ENCODE data around the gene MALAT1. TPM values are rescaled to one million over a fixed set of nuclear protein-coding genes. Genes with fewer than 3 reads are reported as not detected.
A peak's percentile ranks its signal among the peaks of the same experiment; 100 is the strongest.
"Not testable (repeated sequence)": the region's sequence is repeated elsewhere in the genome, so short reads cannot be mapped to it uniquely, and the experiment has no call there.

Gene MALAT1
- over 10,000 TPM; 17,948 to 48,028 (median 23,406) TPM for total RNA-seq

GRCh38 chr11:65498977-65499712, at the start of gene MALAT1:
Gene MALAT1 (plus strand): TSS chr11:65499045.
- peak; percentile 96 for DNase-seq
- 1% methylated on average over 24 of the region's 24 CpGs for WGBS, 2 donors (ENCODE audit: low coverage in 1 of 2)
- peak; percentile 100 for TF ChIP-seq POLR2A (IDR thresholded peaks at IDR 0.05)
- TF ChIP-seq CTCF (IDR thresholded peaks at IDR 0.05): peak in 1 of 5 experiments; percentile 9
- TF ChIP-seq EP300 (IDR thresholded peaks at IDR 0.05; ENCODE audit: low read depth): peak; percentile 92
- peak; percentile 100 for TF ChIP-seq POLR2AphosphoS5 (IDR thresholded peaks at IDR 0.05)
- Histone ChIP-seq H3K27ac (peak within 1 kb of the TSS; percentile 98 to 100 (median 99)), H3K4me3 (peak within 1 kb of the TSS; percentile 74 to 93 (median 88)), H3K4me1 (peaks cover 29 to 32% (median 30%) of the 10 kb centered on the region in 4 donors), H3K27me3 (no peaks in the 10 kb centered on the region), H3K9me3 (no peaks in the 10 kb centered on the region), H3K36me3 (peaks cover 0 to 37% (median 15%) of the 10 kb centered on the region in 4 donors)
- in situ Hi-C loops (cut with MboI; ENCODE audit: low pct_ligation_motif_present in 1 of 4, low pct_unique_long_range_greater_than_20kb in 1 of 4, low sequenced_read_pairs in 3 of 4) (no loop called here), intact Hi-C loops (cut with DNase I; ENCODE audit: low total_unique reads) (loop anchor here (5.0 kb wide), 1 partner anchor 77 kb away; the partner anchor contains the start of gene NEAT1)

GRCh38 chr11:65451301-65451700, 47.5 kb upstream of the MALAT1 start:
- H3K36me3 ChIP-seq; in situ Hi-C loops (cut with MboI; ENCODE audit: low pct_ligation_motif_present in 1 of 4, low pct_unique_long_range_greater_than_20kb in 1 of 4, low sequenced_read_pairs in 3 of 4); H3K9me3 ChIP-seq; H3K27ac ChIP-seq; H3K4me3 ChIP-seq; DNase-seq; intact Hi-C loops (cut with DNase I; ENCODE audit: low total_unique reads); H3K27me3 ChIP-seq: not testable (repeated sequence)
- no CpG with 5 or more reads among the region's 30 CpGs for WGBS, 2 donors (ENCODE audit: low coverage in 1 of 2)
- H3K4me1 ChIP-seq: peaks cover 5 to 23% (median 8%) of the 10 kb centered on the region in 4 donors

GRCh38 chr11:65452259-65452658, 46.6 kb upstream of the MALAT1 start:
- intact Hi-C loops (cut with DNase I; ENCODE audit: low total_unique reads); H3K9me3 ChIP-seq; H3K36me3 ChIP-seq; H3K27me3 ChIP-seq; in situ Hi-C loops (cut with MboI; ENCODE audit: low pct_ligation_motif_present in 1 of 4, low pct_unique_long_range_greater_than_20kb in 1 of 4, low sequenced_read_pairs in 3 of 4); H3K4me3 ChIP-seq; DNase-seq: not testable (repeated sequence)
- H3K4me1 ChIP-seq: peaks cover 5 to 23% (median 8%) of the 10 kb centered on the region in 4 donors
- peak overlapping the region in 3 of 4 donors; percentile 82 to 84 (median 84) for H3K27ac ChIP-seq
- 46% methylated on average over 3 of the region's 3 CpGs; no CpG with 5 or more reads in 1 of the 2 donors for WGBS, 2 donors (ENCODE audit: low coverage in 1 of 2)

GRCh38 chr11:65452806-65453490, 45.9 kb upstream of the MALAT1 start:
- Histone ChIP-seq H3K27ac (peak overlapping the region; percentile 81 to 84 (median 83)), H3K9me3 (no peaks in the 10 kb centered on the region), H3K4me3 (no peak overlapping the region), H3K27me3 (no peaks in the 10 kb centered on the region), H3K4me1 (peaks cover 5 to 23% (median 8%) of the 10 kb centered on the region in 4 donors), H3K36me3 (no peaks in the 10 kb centered on the region)
- 50 to 80% methylated on average over 4 to 8 of the region's 8 CpGs for WGBS, 2 donors (ENCODE audit: low coverage in 1 of 2)
- intact Hi-C loops (cut with DNase I; ENCODE audit: low total_unique reads): no loop called here
- no peak for DNase-seq
- TF ChIP-seq POLR2AphosphoS5 (IDR thresholded peaks at IDR 0.05) (peak in 2 of 3 donors; percentile 5 to 14), EP300 (IDR thresholded peaks at IDR 0.05; ENCODE audit: low read depth) (no peak)
- in situ Hi-C loops (cut with MboI; ENCODE audit: low pct_ligation_motif_present in 1 of 4, low pct_unique_long_range_greater_than_20kb in 1 of 4, low sequenced_read_pairs in 3 of 4): no loop called here

DNA sequence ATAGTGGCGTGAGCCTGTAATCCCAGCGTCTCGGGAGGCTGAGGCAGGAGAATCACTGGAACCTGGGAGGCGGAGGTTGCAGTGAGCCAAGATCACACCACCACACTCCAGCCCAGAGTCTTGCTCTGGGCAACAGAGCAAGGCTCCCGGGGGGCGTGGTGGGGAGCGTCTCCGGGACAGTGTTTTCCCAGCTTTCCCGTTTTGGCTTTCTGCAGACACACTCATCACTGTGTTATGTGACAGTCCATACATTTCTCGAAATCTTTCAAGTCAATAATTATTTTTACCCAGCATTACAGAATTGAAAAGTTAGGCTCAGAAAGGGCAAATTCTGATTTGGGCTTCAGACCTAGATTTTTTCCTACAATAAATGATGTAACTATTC, 44.5 kb upstream of the MALAT1 start:
- no peak for TF ChIP-seq POLR2AphosphoS5 (IDR thresholded peaks at IDR 0.05)
- TF ChIP-seq POLR2A (IDR thresholded peaks at IDR 0.05): no peak
- no peak for TF ChIP-seq CTCF (IDR thresholded peaks at IDR 0.05)
- no peak for TF ChIP-seq EP300 (IDR thresholded peaks at IDR 0.05; ENCODE audit: low read depth)
- no peaks in the 10 kb centered on the region for H3K27me3 ChIP-seq
- intact Hi-C loops (cut with DNase I; ENCODE audit: low total_unique reads): no loop called here
- no peaks in the 10 kb centered on the region for H3K9me3 ChIP-seq
- H3K4me3 ChIP-seq: peak overlapping the region in 2 of 4 donors; percentile 45 to 52
- H3K36me3 ChIP-seq: no peaks in the 10 kb centered on the region
- 74% methylated on average over 10 of the region's 10 CpGs; no CpG with 5 or more reads in 1 of the 2 donors for WGBS, 2 donors (ENCODE audit: low coverage in 1 of 2)
- H3K27ac ChIP-seq: peak overlapping the region; percentile 81 to 84 (median 83)
- peaks cover 5 to 23% (median 8%) of the 10 kb centered on the region in 4 donors for H3K4me1 ChIP-seq
- DNase-seq: no peak
- in situ Hi-C loops (cut with MboI; ENCODE audit: low pct_ligation_motif_present in 1 of 4, low pct_unique_long_range_greater_than_20kb in 1 of 4, low sequenced_read_pairs in 3 of 4): no loop called here
